GM12878 (cell line): ENCODE measurements around the gene FNDC3B. TPM values are rescaled to one million over a fixed set of nuclear protein-coding genes. Genes with fewer than 3 reads are reported as not detected.

ENCODE experiments used
- ATAC-seq: fragments of 200-7000 bp; cut with Tn5 transposase; 3 replicates; pipeline ENCODE4 v1.9.1; 2020; ENCODE audit warnings: mild to moderate bottlenecking, moderate library complexity
- BruUV-seq: library from RNA; stranded (reverse); fragments of 400-500 nt; replicated peaks from 2 replicates; lab custom pipeline; 2021; lab: Mats Ljungman, UMichigan
- CTCF ChIA-PET: fragments of 300-600 bp; sonication (Branson Sonifier 250); formaldehyde crosslinking; extraction: SDS; loops from one replicate; lab custom pipeline; 2021; ENCODE audit warnings: inconsistent platforms; lab: Yijun Ruan, JAX
- POLR2A ChIA-PET: fragments of 350-600 bp; formaldehyde crosslinking; extraction: SDS; loops from one replicate; lab custom pipeline; 2021; ENCODE audit warnings: inconsistent platforms; lab: Charles Lee
- RAD21 ChIA-PET: fragments of 300-600 bp; sonication (Branson Sonifier 250); formaldehyde crosslinking; loops from one replicate; lab custom pipeline; 2023; ENCODE audit warnings: antibody characterized with exemption; ENCODE audit not compliant: unreplicated experiment; lab: Charles Lee
- SMC1A ChIA-PET: fragments of 300-600 bp; sonication (Branson Sonifier 250); formaldehyde crosslinking; loops from one replicate; lab custom pipeline; 2023; ENCODE audit not compliant: unreplicated experiment, uncharacterized antibody; lab: Charles Lee
- DNase-seq: peaks from one replicate; pipeline ENCODE4 v3.0.0-alpha.2; 2011; ENCODE audit warnings: low read depth, low spot score
- FAIRE-seq: peaks from 3 replicates; lab custom pipeline; 2011; peaks lifted over from hg19 to GRCh38; lab: Jason Lieb, UNC
- H2AFZ ChIP-seq: 2 replicates; pipeline ENCODE4 v1.6.0; 2011; ENCODE audit warnings: low read depth, low read length, control low read depth; ENCODE audit not compliant: control insufficient read depth
- H3K27ac ChIP-seq: 2 replicates; pipeline ENCODE4 v1.5.1; 2011; ENCODE audit warnings: control low read depth; ENCODE audit not compliant: control insufficient read depth, insufficient read depth
- H3K27me3 ChIP-seq, 2 experiments: replicated peaks in 1 of 2; 2 replicates each; pipeline versions ENCODE4 v1.6.0 to v1.6.1; 2011; ENCODE audit warnings: low read length in 1 of 2; ENCODE audit not compliant: control insufficient read depth in 2 of 2, insufficient read depth in 2 of 2
- H3K36me3 ChIP-seq, 2 experiments: 2 replicates each; pipeline ENCODE4 v1.5.1; 2011; ENCODE audit warnings: low read length in 1 of 2; ENCODE audit not compliant: control insufficient read depth in 2 of 2, insufficient read depth in 2 of 2
- H3K4me1 ChIP-seq: 2 replicates; pipeline ENCODE4 v1.6.1; 2011; ENCODE audit warnings: mild to moderate bottlenecking, low read length, moderate library complexity, mixed read lengths; ENCODE audit not compliant: control insufficient read depth, insufficient read depth
- H3K4me2 ChIP-seq: 2 replicates; pipeline ENCODE4 v1.6.0; 2011; ENCODE audit warnings: control low read depth; ENCODE audit not compliant: control insufficient read depth, insufficient read depth
- H3K4me3 ChIP-seq: fragments of 200-600 bp; sonication (generic); 2 replicates; pipeline ENCODE4 v1.5.1; 2016
- H3K79me2 ChIP-seq: 2 replicates; pipeline ENCODE4 v1.6.0; 2011; ENCODE audit warnings: low read length; ENCODE audit not compliant: control insufficient read depth, insufficient read depth
- H3K9ac ChIP-seq: 2 replicates; pipeline ENCODE4 v1.8.0; 2011; ENCODE audit warnings: low read length, control low read depth, mixed read lengths; ENCODE audit not compliant: control insufficient read depth, insufficient read depth
- H3K9me3 ChIP-seq: replicated peaks from 3 replicates; pipeline ENCODE4 v1.5.1; 2011; ENCODE audit warnings: mild to moderate bottlenecking, low read length; ENCODE audit not compliant: control insufficient read depth, insufficient read depth
- H4K20me1 ChIP-seq: 2 replicates; pipeline ENCODE4 v1.6.0; 2011; ENCODE audit not compliant: control insufficient read depth, insufficient read depth
- ETV6 ChIP-seq, 2 experiments: fragments of 450-650 bp in 1 of 2; IDR thresholded peaks in 1 of 2; conservative IDR thresholded peaks in 1 of 2; 2 replicates each; pipeline ENCODE4 v1.6.1; 2014; ENCODE audit warnings: antibody characterized with exemption in 1 of 2, borderline replicate concordance in 1 of 2, low read depth in 1 of 2, mild to moderate bottlenecking in 1 of 2, moderate library complexity in 1 of 2
- HDAC6 ChIP-seq: fragments of 200-600 bp; sonication (generic); IDR thresholded peaks from one replicate; pipeline ENCODE4 v1.8.0; 2017; ENCODE audit warnings: antibody characterized with exemption; ENCODE audit not compliant: unreplicated experiment
- JUND ChIP-seq: IDR thresholded peaks from 2 replicates; pipeline ENCODE4 v1.6.1; 2012; ENCODE audit warnings: low read depth, mild to moderate bottlenecking, low read length, improper control_type of control experiment, moderate library complexity
- MEF2B ChIP-seq: fragments of 450-650 bp; IDR thresholded peaks from 2 replicates; pipeline ENCODE4 v1.6.1; 2018; ENCODE audit warnings: mild to moderate bottlenecking, moderate library complexity; ENCODE audit not compliant: partially characterized antibody, poor library complexity, severe bottlenecking
- NR2C1 ChIP-seq: fragments of 450-650 bp; IDR thresholded peaks from 2 replicates; pipeline ENCODE4 v1.6.1; 2017; ENCODE audit warnings: antibody characterized with exemption, mild to moderate bottlenecking, moderate library complexity
- PAX8 ChIP-seq: fragments of 450-650 bp; IDR thresholded peaks from 2 replicates; pipeline ENCODE4 v1.6.1; 2017; ENCODE audit warnings: mild to moderate bottlenecking, moderate library complexity
- POLR2AphosphoS5 ChIP-seq: IDR thresholded peaks from 2 replicates; pipeline ENCODE4 v1.6.1; 2011; ENCODE audit warnings: mild to moderate bottlenecking, low read length, inconsistent platforms
- RB1 ChIP-seq: fragments of 450-650 bp; formaldehyde crosslinking; IDR thresholded peaks from 2 replicates; pipeline ENCODE4 v1.6.1; 2017; ENCODE audit warnings: mild to moderate bottlenecking, borderline replicate concordance
- SIX5 ChIP-seq: IDR thresholded peaks from 2 replicates; pipeline ENCODE4 v1.6.1; 2011; ENCODE audit warnings: mild to moderate bottlenecking, low read depth, low read length, moderate library complexity; ENCODE audit not compliant: severe bottlenecking
- STAT1 ChIP-seq: fragments of 450-650 bp; conservative IDR thresholded peaks from 2 replicates; pipeline ENCODE4 v1.6.1; 2014; ENCODE audit warnings: antibody characterized with exemption, mild to moderate bottlenecking
- ZBED1 ChIP-seq: IDR thresholded peaks from 2 replicates; pipeline ENCODE4 v1.6.1; 2016; ENCODE audit warnings: borderline replicate concordance
- ZBTB11 ChIP-seq: fragments of 450-650 bp; formaldehyde crosslinking; IDR thresholded peaks from 2 replicates; pipeline ENCODE4 v1.5.0; 2022; ENCODE audit warnings: mild to moderate bottlenecking, missing genetic modification characterization
- WGBS: methylation state at CpG from one replicate; pipeline ENCODE4 v1.1.6; 2016; ENCODE audit warnings: low lambda C conversion rate; ENCODE audit not compliant: insufficient replicate concordance, insufficient coverage; ENCODE audit errors: missing lambda C conversion rate; 5-methylcytosine and 5-hydroxymethylcytosine counted together
- in situ Hi-C: fragments of 300-500 bp; cut with MboI; formaldehyde crosslinking; loops from 9 replicates; pipeline ENCODE4 v1.14.3; 2018; ENCODE audit warnings: mixed read lengths
- intact Hi-C: fragments of 100-400 bp; cut with micrococcal nuclease; formaldehyde crosslinking; loops from one replicate; pipeline ENCODE4 v1.14.2; 2022; ENCODE audit not compliant: unreplicated experiment
- polyA plus RNA-seq, 11 experiments: library from polyadenylated mRNA; depleted of rRNA in 4 of 11; unstranded in 6 of 11; stranded (reverse) in 5 of 11; fragments of >200 nt; fragmentation: Nextera tagmentation in 4 of 11; fragmentation: Illumina TruSeq in 1 of 11; extraction: Ambion mirVana in 4 of 11; extraction: Trizol in 1 of 11; gene quantifications; 1 replicate in 1 of 11; 2 replicates in 10 of 11; pipeline versions ENCODE4 v1.2.1 to v1.2.3, GENCODE V29; 2011 to 2016; ENCODE audit warnings: inconsistent platforms in 2 of 11, missing spikeins in 2 of 11, low read depth in 1 of 11
- total RNA-seq, 4 experiments: library from RNA; depleted of rRNA in 3 of 4; stranded (reverse); fragments of >200 nt in 3 of 4; fragmentation: Illumina TruSeq in 1 of 4; extraction: Trizol in 1 of 4; gene quantifications; 2 replicates each; pipeline versions ENCODE4 v1.2.1 to v1.2.3, GENCODE V29; 2013 to 2021
- TF ChIP-seq, protein P1 (sequence below): fragments of 450-650 bp; IDR thresholded peaks from 2 replicates; pipeline ENCODE4 v1.6.1; 2017; ENCODE audit warnings: borderline replicate concordance

The FNDC3B gene
- total and polyA plus RNA-seq, 10 of the 15 experiments (the other 5 are each of a cell fraction or from before 2014, with no cell fraction given): 7.9 to 35.0 (median 18.5) TPM

- 89% methylated on average over 6 of the region's 6 CpGs for whole genome bisulfite sequencing
- no peaks in the 10 kb centered on the region for H4K20me1 ChIP-seq
- CTCF ChIA-PET: interaction anchor here (0.9 to 1.5 kb wide), 3 partner anchors 8 to 167 kb away, joined by 3 read pairs; no protein-coding TSS in a partner anchor
- SMC1A ChIA-PET: interaction anchor here (1.8 to 23.2 kb wide), 2 partner anchors 13 to 18 kb away, joined by 5 to 441 read pairs; no protein-coding TSS in a partner anchor
- H3K4me3 ChIP-seq: no peak overlapping the region
- TF ChIP-seq ZBED1 (no peak), JUND (no peak), MEF2B (no peak), POLR2AphosphoS5 (no peak), ZBTB11 (no peak), STAT1 (no peak), PAX8 (no peak), RB1 (no peak), SIX5 (no peak), NR2C1 (no peak), HDAC6 (no peak), ETV6 (conservative IDR thresholded peaks at IDR 0.05 in 1 of 2, IDR thresholded peaks at IDR 0.05 in 1 of 2; ENCODE audit: borderline replicate concordance in 1 of 2, low read depth in 1 of 2) (no peak)
- TF ChIP-seq, protein P1, sequence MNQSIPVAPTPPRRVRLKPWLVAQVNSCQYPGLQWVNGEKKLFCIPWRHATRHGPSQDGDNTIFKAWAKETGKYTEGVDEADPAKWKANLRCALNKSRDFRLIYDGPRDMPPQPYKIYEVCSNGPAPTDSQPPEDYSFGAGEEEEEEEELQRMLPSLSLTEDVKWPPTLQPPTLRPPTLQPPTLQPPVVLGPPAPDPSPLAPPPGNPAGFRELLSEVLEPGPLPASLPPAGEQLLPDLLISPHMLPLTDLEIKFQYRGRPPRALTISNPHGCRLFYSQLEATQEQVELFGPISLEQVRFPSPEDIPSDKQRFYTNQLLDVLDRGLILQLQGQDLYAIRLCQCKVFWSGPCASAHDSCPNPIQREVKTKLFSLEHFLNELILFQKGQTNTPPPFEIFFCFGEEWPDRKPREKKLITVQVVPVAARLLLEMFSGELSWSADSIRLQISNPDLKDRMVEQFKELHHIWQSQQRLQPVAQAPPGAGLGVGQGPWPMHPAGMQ: no peak
- RAD21 ChIA-PET: no interaction called here
- no peak overlapping the region for H3K9ac ChIP-seq
- peaks cover 0 to 4% of the 10 kb centered on the region in 2 experiments; a peak in 2 of 4 replicates for H3K36me3 ChIP-seq
- in situ Hi-C loops (no loop called here), intact Hi-C loops (no loop called here)
- no TSS peak for BruUV-seq
- POLR2A ChIA-PET: interaction anchor here (0.6 kb wide), 1 partner anchor 417 kb away, joined by 4 read pairs; no protein-coding TSS in a partner anchor
- ATAC-seq (no peak), DNase-seq (no peak), FAIRE-seq (no peak)
- H3K27ac ChIP-seq: no peak overlapping the region
- no peaks in the 10 kb centered on the region for H3K27me3 ChIP-seq
- H2AFZ ChIP-seq: no peak overlapping the region
- peaks cover 24% of the 10 kb centered on the region for H3K79me2 ChIP-seq
- no peaks in the 10 kb centered on the region; the same call in 2 of the 3 replicates for H3K9me3 ChIP-seq
- no peak overlapping the region for H3K4me2 ChIP-seq
- peaks cover 11% of the 10 kb centered on the region for H3K4me1 ChIP-seq
Measured at GRCh38 chr3:172164620-172165362, 125.4 kb downstream of the FNDC3B start.
